SU-DHL-6 (cell line): ENCODE measurements around the gene TTLL11.

Experiments
- CTCF ChIP-seq: fragments of 200-600 bp; sonication (generic); IDR thresholded peaks from one replicate; pipeline ENCODE4 v1.5.1; 2017; ENCODE audit warnings: antibody characterized with exemption, mild to moderate bottlenecking, low read length, moderate library complexity; ENCODE audit not compliant: insufficient read depth, poor library complexity, severe bottlenecking
- EZH2phosphoT487 ChIP-seq: fragments of 200-600 bp; sonication (generic), shearing (Covaris generic); conservative IDR thresholded peaks from 2 replicates; pipeline ENCODE4 v1.6.1; 2018; ENCODE audit warnings: mild to moderate bottlenecking, antibody characterized with exemption, low read length, moderate library complexity, mixed read lengths

- TF ChIP-seq CTCF (no peak), EZH2phosphoT487 (no peak)
Observed at GRCh38 chr9:121860213-121860612, 232.9 kb downstream of the TTLL11 start.
